Ishikawa (cell line): ENCODE measurements around the gene KRTAP9-9.

Experiments used
- RAD21 ChIP-seq: IDR thresholded peaks from 2 replicates; pipeline ENCODE4 v1.6.1; 2012; ENCODE audit warnings: low read depth
- REST ChIP-seq: IDR thresholded peaks from 2 replicates; pipeline ENCODE4 v1.6.1; 2012; ENCODE audit warnings: low read depth, mild to moderate bottlenecking
- TAF1 ChIP-seq: IDR thresholded peaks from 2 replicates; pipeline ENCODE4 v1.6.1; 2012; ENCODE audit warnings: low read depth, mild to moderate bottlenecking
- TCF12 ChIP-seq: IDR thresholded peaks from 2 replicates; pipeline ENCODE4 v1.6.1; 2012; ENCODE audit warnings: low read depth
- TEAD4 ChIP-seq: IDR thresholded peaks from 2 replicates; pipeline ENCODE4 v1.6.1; 2012

GRCh38 chr17:41212524-41213169 lies 42.5 kb upstream of the KRTAP9-9 start:
- TF ChIP-seq REST (no peak), TCF12 (peak; percentile 84), RAD21 (no peak), TEAD4 (no peak), TAF1 (no peak)
